Stimulated activated CD4-positive, alpha-beta T cell treated with anti-CD3 and anti-CD28 coated beads, Interleukin-1b, Interleukin-23, amount 100 ng/mL, for 24 hours (primary cell): Measurements from ENCODE around the gene HIF3A.
"Not testable (repeated sequence)": the region's sequence is repeated elsewhere in the genome, so short reads cannot be mapped to it uniquely, and the experiment has no call there.

ENCODE experiments used
- DNase-seq, 4 experiments: peaks; one replicate each; pipeline ENCODE4 v3.0.0-alpha.2; 2020; ENCODE audit warnings: low read depth in 4 of 4, low spot score in 1 of 4

HIF3A gene

DNA sequence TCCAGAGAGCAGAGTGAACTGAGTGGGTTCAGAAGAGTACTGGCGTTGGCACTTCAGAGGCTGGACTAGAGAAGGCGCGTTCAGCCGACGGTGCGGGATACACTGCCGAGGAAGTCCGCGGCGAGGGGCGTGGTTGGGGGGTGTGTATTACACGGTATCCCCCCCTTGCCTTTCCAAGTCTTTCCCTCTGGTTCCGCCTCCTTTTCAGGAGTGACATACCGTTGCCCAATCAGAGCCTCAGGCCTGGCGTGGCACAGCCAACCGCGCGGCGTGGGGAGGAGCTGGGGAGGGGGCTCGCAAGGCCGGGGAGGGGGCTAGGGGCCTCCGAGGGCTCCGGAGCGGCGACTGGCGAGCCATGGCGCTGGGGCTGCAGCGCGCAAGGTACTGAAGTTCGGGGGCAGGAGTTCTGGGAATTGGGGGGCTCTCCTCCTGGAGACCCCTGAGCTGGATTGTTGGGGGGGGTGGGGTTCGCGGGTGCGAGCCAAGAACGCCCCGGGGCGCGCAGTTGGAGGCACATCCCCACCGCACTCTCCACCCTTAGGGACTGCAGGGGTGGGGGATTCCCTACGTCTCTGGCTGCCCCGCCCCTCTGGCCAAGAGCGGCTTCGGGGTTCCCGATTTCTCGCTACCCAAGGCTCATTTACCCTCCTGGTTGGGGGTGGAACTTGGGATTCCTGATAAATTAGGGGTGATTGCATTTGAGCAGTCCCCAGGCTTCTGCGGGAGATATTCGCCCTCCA is at the start of gene HIF3A:
Gene HIF3A, plus strand, starts transcription at position 321 of the 740 bp plus-strand sequence. Its CDS starts 35 bp downstream, at position 356.
- DNase-seq, result no peak

GRCh38 chr19:46250076-46250735 is 46.6 kb upstream of the HIF3A start:
- no peak for DNase-seq

DNA sequence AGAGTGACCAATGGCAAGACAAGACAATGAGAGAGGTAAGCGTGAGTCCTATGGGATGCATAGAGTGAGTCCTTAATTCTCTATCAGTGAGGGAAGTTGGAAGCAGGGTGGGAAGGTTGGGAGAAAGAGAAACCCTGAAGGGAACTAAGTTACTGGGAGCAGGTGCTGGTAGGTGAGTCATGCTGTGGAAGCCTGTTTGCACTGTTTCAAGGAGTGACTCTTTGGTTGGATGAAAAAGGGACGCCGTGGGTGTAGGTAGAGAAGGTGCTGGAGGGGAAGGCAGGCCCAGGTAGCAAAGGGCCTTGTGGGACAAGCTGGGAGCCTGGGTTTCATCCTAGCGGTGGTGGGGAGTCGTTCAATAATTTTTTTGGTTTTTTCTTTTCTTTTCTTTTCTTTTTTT is 45.4 kb upstream of the HIF3A start:
- DNase-seq, result no peak

DNA sequence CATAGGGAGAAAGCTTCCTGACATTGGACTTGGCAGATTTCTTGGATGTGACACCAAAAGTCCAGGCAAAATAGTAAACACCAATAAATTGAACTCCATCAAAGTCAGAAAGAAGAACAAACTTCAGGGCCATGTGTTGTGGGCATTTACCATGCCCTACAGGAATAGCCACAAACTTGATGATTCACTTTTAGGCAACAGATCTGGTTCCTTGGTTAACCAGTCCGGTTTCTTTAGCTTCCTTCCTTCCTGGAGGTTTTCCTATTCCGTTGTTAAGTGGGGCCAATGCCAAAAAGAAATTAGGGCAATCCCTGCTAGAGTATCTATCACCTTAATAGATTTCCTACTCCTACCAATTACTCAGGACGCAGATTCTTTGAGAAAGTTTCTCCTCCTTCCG is 42.1 kb upstream of the HIF3A start:
- no peak for DNase-seq

GRCh38 chr19:46256855-46257254 is 40.0 kb upstream of the HIF3A start:
- no peak for DNase-seq

DNA sequence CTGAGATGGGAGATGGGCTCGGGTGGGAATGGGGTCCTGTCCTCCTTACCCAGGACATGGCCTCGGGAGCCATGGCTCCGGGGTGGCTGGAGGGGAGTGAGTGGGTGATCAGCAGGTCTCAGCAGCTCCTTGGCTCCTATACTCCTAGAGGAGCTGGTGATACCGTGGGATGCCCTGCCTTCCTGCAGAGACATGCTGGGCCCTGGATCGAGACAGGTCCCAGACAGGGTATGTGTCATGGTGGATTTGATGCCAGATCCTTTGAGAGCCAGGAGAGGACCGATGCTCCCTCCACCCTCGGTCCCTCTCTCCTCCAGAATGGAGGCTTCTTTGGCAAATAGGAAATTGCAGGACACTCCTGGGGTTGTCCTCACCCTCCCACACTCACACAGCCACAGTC is 35.3 kb upstream of the HIF3A start:
- not testable (repeated sequence) for DNase-seq

GRCh38 chr19:46262684-46263296 is 34.1 kb upstream of the HIF3A start:
- DNase-seq, result peak; percentile 18 to 57 (median 24)

- DNase-seq, result not testable (repeated sequence)
Observed at GRCh38 chr19:46264801-46265200, 32.0 kb upstream of the HIF3A start.

GRCh38 chr19:46265217-46265828 is 31.5 kb upstream of the HIF3A start:
- peak; percentile 47 to 62 (median 54) for DNase-seq

DNA sequence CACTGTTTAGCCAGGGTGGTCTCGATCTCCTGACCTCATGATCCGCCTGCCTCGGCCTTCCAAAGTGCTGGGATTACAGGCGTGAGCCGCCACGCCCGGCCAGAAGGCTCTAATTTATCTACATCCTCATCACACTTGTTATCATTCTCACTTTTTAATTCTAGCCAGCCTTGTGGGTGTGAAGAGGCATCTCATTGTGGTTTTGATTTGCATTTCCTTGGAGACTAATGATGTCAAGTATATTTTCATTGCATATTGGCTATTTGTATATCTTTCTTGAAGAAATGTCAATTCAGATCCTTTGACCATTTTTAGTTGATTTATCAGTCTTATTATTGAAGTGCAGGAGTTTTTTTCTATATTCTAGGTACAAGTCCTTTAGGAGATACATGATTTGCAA is 27.7 kb upstream of the HIF3A start:
- DNase-seq, result no peak

DNA sequence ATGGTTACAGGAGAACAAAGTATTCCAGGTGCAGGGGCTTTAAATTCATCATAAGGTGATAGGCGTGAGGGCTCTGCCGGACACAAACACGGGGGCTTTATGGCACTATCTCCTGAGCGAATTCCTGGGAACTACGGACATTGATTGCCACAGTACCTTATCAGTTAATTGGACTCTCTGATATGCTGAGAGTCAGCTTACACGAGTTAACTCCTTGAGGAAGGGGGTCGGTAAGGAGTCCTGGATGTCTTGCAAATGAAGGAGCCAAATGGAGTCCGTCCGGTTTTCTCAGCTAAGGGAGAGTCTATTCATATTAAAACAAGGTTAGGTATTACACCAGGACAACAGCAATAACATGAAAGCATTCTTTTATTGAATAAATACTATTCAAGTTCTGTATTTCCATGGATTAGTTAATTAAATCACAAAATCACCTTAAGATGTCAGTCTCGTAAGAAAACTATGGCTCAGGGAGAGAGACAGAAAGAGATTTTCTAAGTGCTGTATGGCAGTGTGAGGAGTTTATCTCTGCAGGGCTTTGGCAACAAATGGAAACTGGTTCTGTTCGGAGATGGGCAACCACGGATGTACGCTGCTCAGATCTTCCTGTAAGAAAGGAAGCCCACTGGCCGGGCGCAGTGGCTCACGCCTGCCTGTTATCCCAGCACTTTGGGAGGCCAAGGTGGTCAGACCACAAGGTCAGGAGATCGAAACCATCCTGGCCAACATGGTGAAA is 26.2 kb upstream of the HIF3A start:
- no peak for DNase-seq

DNA sequence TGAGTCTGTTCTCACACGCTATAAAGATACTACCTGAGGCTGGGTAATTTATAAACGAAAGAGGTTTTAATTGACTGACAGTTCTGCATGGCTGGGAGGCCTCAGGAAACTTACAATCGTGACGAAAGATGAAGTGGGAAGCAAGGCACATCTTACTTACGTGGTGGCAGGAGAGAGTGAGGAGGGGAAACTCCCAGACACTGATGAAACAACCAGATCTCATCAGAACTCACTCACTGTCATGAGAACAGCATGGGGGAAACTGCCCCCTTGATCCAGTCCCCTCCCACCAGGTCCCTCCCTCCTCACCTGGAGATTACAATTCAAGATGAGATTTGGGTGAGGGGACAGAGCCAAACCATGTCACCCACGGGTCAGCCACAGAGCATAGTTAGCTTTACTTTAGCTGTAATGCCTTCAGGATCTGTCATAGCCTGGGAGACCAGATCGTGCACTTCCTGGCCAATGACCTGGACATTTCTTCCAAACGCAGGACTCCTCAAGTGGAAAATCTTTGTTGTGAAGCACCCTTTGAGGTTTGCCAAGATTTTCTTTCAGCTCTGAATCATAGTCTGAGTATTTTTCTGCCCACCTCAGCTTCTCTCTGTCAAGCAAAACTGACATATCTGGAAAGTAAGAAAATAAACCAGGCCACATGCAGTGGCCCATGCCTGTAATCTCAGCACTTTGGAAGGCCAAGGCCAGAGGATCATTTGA is 25.2 kb upstream of the HIF3A start:
- DNase-seq, result no peak

DNA sequence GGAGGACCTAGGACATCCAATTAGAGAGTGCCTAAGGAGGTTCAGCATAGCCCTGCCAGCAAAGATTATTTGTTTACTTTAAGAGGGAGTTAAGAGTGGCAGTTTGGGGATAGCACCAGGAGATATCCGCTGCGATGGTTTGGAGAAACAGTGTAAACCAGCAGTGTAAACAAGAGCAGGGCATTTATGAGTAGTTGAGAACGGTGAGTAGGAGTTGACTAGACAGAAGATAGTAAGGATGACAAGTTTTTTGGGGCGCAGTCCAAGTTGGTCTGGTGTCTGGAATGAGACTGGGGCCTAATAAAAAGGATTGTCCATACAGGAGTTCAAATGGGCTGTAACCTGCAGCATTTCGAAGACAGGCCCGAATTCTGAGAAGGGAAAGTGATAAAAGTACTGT is 22.9 kb upstream of the HIF3A start:
- DNase-seq, result not testable (repeated sequence)

DNA sequence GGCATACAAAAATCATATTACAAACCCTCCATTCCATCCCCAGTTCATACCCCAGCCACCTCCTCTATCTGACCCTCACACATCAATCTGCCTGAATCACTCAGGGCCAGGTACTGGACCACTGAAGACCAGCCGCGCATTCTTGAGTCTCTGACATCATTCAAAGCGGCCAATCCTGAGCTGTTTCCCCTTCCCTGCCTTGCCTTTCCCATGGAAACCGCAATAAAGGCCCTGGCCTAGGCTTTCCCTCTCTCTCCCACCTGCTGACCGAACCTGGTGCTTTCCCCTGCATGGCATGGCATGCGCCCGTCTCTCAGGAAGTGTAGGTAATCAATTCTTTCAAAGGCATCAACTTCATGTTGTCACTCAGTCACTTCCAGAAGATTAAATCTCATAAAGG is 17.7 kb upstream of the HIF3A start:
- no peak for DNase-seq

GRCh38 chr19:46283771-46284170 is 13.1 kb upstream of the HIF3A start:
- no peak for DNase-seq

- no peak for DNase-seq
Observed at GRCh38 chr19:46284635-46285034, 12.2 kb upstream of the HIF3A start.

- no peak for DNase-seq
Observed at GRCh38 chr19:46287585-46287984, 9.3 kb upstream of the HIF3A start.

DNA sequence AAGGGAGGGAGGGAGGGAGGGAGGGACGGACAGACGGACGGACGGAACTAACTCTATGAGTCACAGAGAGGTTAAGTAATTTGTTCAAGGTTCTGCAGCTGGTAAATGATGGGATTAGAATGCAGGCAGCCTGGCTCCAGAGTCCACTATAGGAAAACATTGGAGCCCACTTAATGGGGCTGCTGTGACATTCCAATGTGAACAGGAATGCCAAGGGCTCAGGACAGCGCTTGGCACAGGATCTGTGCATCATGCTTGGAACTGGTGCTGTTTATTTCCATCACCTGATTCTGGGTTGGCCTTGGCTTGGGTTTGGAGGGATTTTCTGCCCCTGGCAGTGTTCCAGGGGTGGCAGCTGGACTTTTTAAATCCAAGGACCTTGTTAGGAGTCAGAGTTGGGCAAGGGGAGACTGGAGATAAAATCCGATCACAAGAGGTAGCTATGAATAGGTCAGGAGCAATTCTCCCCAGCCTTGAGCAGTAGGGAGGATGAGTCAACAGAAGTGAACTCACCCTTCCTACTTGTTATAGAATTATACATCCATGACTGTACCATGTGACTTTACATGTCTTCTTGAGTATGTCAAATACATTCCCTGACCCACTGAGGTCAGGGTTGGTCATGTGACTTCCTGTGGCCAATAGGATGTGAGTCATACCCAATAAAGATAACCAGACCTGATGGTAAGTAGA is 7.8 kb upstream of the HIF3A start:
- DNase-seq, result no peak

GRCh38 chr19:46289724-46290619 is 6.9 kb upstream of the HIF3A start:
- no peak for DNase-seq
